Measurements from ENCODE around the gene CACFD1. TPM values are rescaled to one million over a fixed set of nuclear protein-coding genes. Genes with fewer than 3 reads are reported as not detected.

CACFD1 gene
- total RNA-seq, 2 experiments from 2014 or later, result 16.7 to 17.2 TPM

GRCh38 chr9:133518200-133518599 is 58.4 kb downstream of the CACFD1 start:
- Histone ChIP-seq H3K9me3 (ENCODE audit: low read length) (no peaks in the 10 kb centered on the region), H2AFZ (ENCODE audit: low read length) (no peak overlapping the region), H3K4me1 (ENCODE audit: insufficient read depth, low read length, poor library complexity, severe bottlenecking) (no peaks in the 10 kb centered on the region), H3K9me2 (ENCODE audit: insufficient read depth, low read length) (no peaks in the 10 kb centered on the region), H3K79me2 (ENCODE audit: insufficient read depth, low read depth, low read length) (no peaks in the 10 kb centered on the region), H4K20me1 (ENCODE audit: insufficient read depth, low read length) (no peaks in the 10 kb centered on the region), H3K36me3 (ENCODE audit: insufficient read depth, low read length) (no peaks in the 10 kb centered on the region), H3K4me3 (ENCODE audit: low read depth, low read length, poor library complexity, severe bottlenecking) (no peak overlapping the region), H3K27ac (ENCODE audit: low read depth, low read length, poor library complexity, severe bottlenecking) (no peak overlapping the region), H3K4me2 (ENCODE audit: low read length) (no peak overlapping the region)
- ChIA-PET POLR2A (no interaction called here), CTCF (ENCODE audit: unreplicated experiment) (no interaction called here)
- no peak for TF ChIP-seq EZH2phosphoT487 (IDR thresholded peaks at IDR 0.05; ENCODE audit: borderline replicate concordance, low read depth, low read length)
- TF ChIP-seq, protein P1, sequence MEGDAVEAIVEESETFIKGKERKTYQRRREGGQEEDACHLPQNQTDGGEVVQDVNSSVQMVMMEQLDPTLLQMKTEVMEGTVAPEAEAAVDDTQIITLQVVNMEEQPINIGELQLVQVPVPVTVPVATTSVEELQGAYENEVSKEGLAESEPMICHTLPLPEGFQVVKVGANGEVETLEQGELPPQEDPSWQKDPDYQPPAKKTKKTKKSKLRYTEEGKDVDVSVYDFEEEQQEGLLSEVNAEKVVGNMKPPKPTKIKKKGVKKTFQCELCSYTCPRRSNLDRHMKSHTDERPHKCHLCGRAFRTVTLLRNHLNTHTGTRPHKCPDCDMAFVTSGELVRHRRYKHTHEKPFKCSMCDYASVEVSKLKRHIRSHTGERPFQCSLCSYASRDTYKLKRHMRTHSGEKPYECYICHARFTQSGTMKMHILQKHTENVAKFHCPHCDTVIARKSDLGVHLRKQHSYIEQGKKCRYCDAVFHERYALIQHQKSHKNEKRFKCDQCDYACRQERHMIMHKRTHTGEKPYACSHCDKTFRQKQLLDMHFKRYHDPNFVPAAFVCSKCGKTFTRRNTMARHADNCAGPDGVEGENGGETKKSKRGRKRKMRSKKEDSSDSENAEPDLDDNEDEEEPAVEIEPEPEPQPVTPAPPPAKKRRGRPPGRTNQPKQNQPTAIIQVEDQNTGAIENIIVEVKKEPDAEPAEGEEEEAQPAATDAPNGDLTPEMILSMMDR (conservative IDR thresholded peaks at IDR 0.05; ENCODE audit: low read length), result no peak
- no peak for DNase-seq (ENCODE audit: low spot score)
- BruUV-seq (replicated peaks), result no TSS peak
- intact Hi-C loops (cut with micrococcal nuclease; ENCODE audit: unreplicated experiment), result no loop called here

- ChIA-PET POLR2A (no interaction called here), CTCF (ENCODE audit: unreplicated experiment) (no interaction called here)
- intact Hi-C loops (cut with micrococcal nuclease; ENCODE audit: unreplicated experiment), result no loop called here
- DNase-seq (ENCODE audit: low spot score), result no peak
- no TSS peak for BruUV-seq (replicated peaks)
- H3K4me2 ChIP-seq (ENCODE audit: low read length), result no peak overlapping the region
- no peaks in the 10 kb centered on the region for H3K4me1 ChIP-seq (ENCODE audit: insufficient read depth, low read length, poor library complexity, severe bottlenecking)
- TF ChIP-seq, protein P1 (conservative IDR thresholded peaks at IDR 0.05; ENCODE audit: low read length), result no peak
- no peak for TF ChIP-seq EZH2phosphoT487 (IDR thresholded peaks at IDR 0.05; ENCODE audit: borderline replicate concordance, low read depth, low read length)
- H3K9me3 ChIP-seq (ENCODE audit: low read length), result no peaks in the 10 kb centered on the region
- H3K79me2 ChIP-seq (ENCODE audit: insufficient read depth, low read depth, low read length), result no peaks in the 10 kb centered on the region
- no peak overlapping the region for H3K4me3 ChIP-seq (ENCODE audit: low read depth, low read length, poor library complexity, severe bottlenecking)
- no peaks in the 10 kb centered on the region for H3K9me2 ChIP-seq (ENCODE audit: insufficient read depth, low read length)
- no peaks in the 10 kb centered on the region for H3K36me3 ChIP-seq (ENCODE audit: insufficient read depth, low read length)
- H2AFZ ChIP-seq (ENCODE audit: low read length), result no peak overlapping the region
- no peaks in the 10 kb centered on the region for H4K20me1 ChIP-seq (ENCODE audit: insufficient read depth, low read length)
- H3K27ac ChIP-seq (ENCODE audit: low read depth, low read length, poor library complexity, severe bottlenecking), result no peak overlapping the region
Measured at GRCh38 chr9:133518706-133519449, 59.1 kb downstream of the CACFD1 start.

GRCh38 chr9:133519693-133520092 is 59.9 kb downstream of the CACFD1 start:
- H4K20me1 ChIP-seq (ENCODE audit: insufficient read depth, low read length), result no peaks in the 10 kb centered on the region
- no peak overlapping the region for H2AFZ ChIP-seq (ENCODE audit: low read length)
- POLR2A ChIA-PET, result no interaction called here
- H3K4me3 ChIP-seq (ENCODE audit: low read depth, low read length, poor library complexity, severe bottlenecking), result no peak overlapping the region
- H3K9me2 ChIP-seq (ENCODE audit: insufficient read depth, low read length), result no peaks in the 10 kb centered on the region
- no peaks in the 10 kb centered on the region for H3K9me3 ChIP-seq (ENCODE audit: low read length)
- no peak for TF ChIP-seq EZH2phosphoT487 (IDR thresholded peaks at IDR 0.05; ENCODE audit: borderline replicate concordance, low read depth, low read length)
- TF ChIP-seq, protein P1 (conservative IDR thresholded peaks at IDR 0.05; ENCODE audit: low read length), result no peak
- no peaks in the 10 kb centered on the region for H3K79me2 ChIP-seq (ENCODE audit: insufficient read depth, low read depth, low read length)
- no peak overlapping the region for H3K27ac ChIP-seq (ENCODE audit: low read depth, low read length, poor library complexity, severe bottlenecking)
- no peaks in the 10 kb centered on the region for H3K36me3 ChIP-seq (ENCODE audit: insufficient read depth, low read length)
- no peaks in the 10 kb centered on the region for H3K4me1 ChIP-seq (ENCODE audit: insufficient read depth, low read length, poor library complexity, severe bottlenecking)
- H3K4me2 ChIP-seq (ENCODE audit: low read length), result no peak overlapping the region
- CTCF ChIA-PET (ENCODE audit: unreplicated experiment), result no interaction called here
- DNase-seq (ENCODE audit: low spot score), result no peak
- intact Hi-C loops (cut with micrococcal nuclease; ENCODE audit: unreplicated experiment), result no loop called here
- BruUV-seq (replicated peaks), result no TSS peak

Measured in OCI-LY7 (cell line).